ENCODE measurements around the gene CLPTM1L.

DNA sequence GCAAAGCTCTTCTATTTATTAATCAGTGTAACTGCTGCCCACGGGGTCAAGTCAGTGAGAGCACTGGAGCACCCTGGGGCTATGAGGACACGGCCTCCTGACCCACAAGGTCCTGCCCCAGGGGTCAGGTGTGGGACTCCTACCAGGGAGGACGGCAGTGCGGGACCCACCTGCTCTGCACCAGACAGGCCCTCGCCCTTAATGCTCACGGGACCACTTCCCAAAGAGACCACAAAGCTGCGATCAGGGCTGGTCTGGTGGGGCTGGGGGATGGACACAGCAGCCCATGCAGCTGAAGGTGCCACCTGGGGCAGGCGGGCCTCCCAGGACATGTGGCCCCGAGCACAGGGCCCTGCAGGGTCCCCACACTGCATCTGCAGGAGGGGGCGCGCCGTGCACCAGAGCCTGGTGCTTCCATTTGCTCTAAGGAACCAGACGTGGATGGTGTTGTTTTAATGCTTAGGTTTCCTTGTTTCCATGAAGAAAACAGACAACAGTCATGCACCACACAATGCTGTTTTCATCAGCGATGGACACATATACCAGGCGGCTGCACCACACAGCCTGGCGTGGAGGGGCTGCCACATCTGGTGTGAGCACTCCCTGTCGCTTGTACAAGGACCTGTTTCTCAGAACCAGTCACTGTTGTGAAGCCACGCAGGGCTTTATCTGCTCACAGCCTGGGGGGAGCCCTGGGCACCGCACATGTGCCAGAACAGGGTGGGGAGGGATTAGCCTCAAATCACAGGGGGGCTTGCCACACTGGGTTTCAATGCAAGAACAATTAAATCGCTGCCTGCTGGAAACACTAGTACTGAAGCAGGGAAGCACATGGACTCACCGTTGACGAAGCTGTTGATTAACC, 22.6 kb downstream of the CLPTM1L start:
- TF ChIP-seq, protein P1, sequence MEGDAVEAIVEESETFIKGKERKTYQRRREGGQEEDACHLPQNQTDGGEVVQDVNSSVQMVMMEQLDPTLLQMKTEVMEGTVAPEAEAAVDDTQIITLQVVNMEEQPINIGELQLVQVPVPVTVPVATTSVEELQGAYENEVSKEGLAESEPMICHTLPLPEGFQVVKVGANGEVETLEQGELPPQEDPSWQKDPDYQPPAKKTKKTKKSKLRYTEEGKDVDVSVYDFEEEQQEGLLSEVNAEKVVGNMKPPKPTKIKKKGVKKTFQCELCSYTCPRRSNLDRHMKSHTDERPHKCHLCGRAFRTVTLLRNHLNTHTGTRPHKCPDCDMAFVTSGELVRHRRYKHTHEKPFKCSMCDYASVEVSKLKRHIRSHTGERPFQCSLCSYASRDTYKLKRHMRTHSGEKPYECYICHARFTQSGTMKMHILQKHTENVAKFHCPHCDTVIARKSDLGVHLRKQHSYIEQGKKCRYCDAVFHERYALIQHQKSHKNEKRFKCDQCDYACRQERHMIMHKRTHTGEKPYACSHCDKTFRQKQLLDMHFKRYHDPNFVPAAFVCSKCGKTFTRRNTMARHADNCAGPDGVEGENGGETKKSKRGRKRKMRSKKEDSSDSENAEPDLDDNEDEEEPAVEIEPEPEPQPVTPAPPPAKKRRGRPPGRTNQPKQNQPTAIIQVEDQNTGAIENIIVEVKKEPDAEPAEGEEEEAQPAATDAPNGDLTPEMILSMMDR (IDR thresholded peaks at IDR 0.05) = no peak
- TF ChIP-seq POLR2A (IDR thresholded peaks at IDR 0.05) = no peak
- TF ChIP-seq EP300 (IDR thresholded peaks at IDR 0.05) = no peak

Measured in tibial nerve (tissue), 4 donors.